GM19468 (cell line): ENCODE results near the gene VSTM2B.

Source experiments
- ATAC-seq: cut with Tn5 transposase; IDR thresholded peaks from one replicate; pipeline ENCODE4 v1.9.1; 2021; ENCODE audit warnings: mild to moderate bottlenecking, moderate library complexity, moderate number of reproducible peaks; ENCODE audit not compliant: unreplicated experiment; ENCODE audit errors: extremely low read depth

Gene VSTM2B

GRCh38 chr19:29612801-29613595 lies 87.2 kb downstream of the VSTM2B start:
- ATAC-seq = no peak

DNA sequence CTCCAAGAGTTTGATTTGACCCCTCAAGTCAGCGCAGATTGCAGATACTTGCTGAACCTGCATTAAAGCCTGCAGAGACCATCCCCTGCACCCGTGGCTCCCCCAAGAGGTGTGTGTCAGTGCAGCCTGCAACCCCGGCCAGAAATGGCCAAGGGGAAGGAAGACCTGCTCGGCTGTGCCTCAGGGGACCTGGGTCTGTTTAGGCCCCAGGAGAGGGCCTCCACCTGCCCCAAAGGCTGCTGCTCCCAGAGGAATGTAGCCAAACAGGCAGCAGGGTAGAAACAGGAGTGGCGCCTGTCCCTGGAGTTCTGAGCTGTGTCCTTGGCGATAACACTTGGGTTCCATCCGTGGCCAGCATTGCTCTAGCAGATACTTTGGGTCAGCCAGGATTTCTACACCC lies 88.3 kb downstream of the VSTM2B start:
- ATAC-seq = no peak
